Glutamatergic neuron (in vitro differentiated cells): Measurements from ENCODE around the gene HDAC11. TPM values are rescaled to one million over a fixed set of nuclear protein-coding genes. Genes with fewer than 3 reads are reported as not detected.

Experiments
- DNase-seq: peaks from one replicate; pipeline ENCODE4 v3.0.0; 2022
- H3K27ac Mint-ChIP-seq: one replicate; pipeline ENCODE4 v1.8.0; 2020; ENCODE audit warnings: mild to moderate bottlenecking, mixed read lengths, inconsistent platforms; ENCODE audit not compliant: unreplicated experiment
- H3K27me3 Mint-ChIP-seq: one replicate; pipeline ENCODE4 v1.8.0; 2020; ENCODE audit warnings: mild to moderate bottlenecking, moderate library complexity, mixed read lengths, inconsistent platforms; ENCODE audit not compliant: unreplicated experiment
- H3K36me3 Mint-ChIP-seq: one replicate; pipeline ENCODE4 v1.8.0; 2020; ENCODE audit warnings: mild to moderate bottlenecking, mixed read lengths, inconsistent platforms; ENCODE audit not compliant: unreplicated experiment
- H3K4me1 Mint-ChIP-seq: one replicate; pipeline ENCODE4 v1.8.0; 2020; ENCODE audit warnings: mild to moderate bottlenecking, low read depth, mixed read lengths, inconsistent platforms; ENCODE audit not compliant: unreplicated experiment
- H3K4me3 Mint-ChIP-seq: one replicate; pipeline ENCODE4 v1.8.0; 2020; ENCODE audit warnings: mild to moderate bottlenecking, mixed read lengths, inconsistent platforms; ENCODE audit not compliant: unreplicated experiment
- H3K9me3 Mint-ChIP-seq: one replicate; pipeline ENCODE4 v1.8.0; 2020; ENCODE audit warnings: mild to moderate bottlenecking, moderate library complexity, mixed read lengths, inconsistent platforms; ENCODE audit not compliant: unreplicated experiment
- CTCF ChIP-seq: fragments of 200-600 bp; sonication (generic); IDR thresholded peaks from one replicate; pipeline ENCODE4 v1.5.0; 2021; ENCODE audit not compliant: partially characterized antibody, unreplicated experiment
- total RNA-seq: library from RNA; stranded (reverse); fragmentation: NEBNext Ultra II Directional; extraction: Animal tissue kit (Norgen Biotek cat#: 25700); gene quantifications from one replicate; pipeline ENCODE4 v1.2.1, GENCODE V29; 2021; ENCODE audit not compliant: unreplicated experiment

Gene HDAC11
- total RNA-seq, 1 donor from 2014 or later: 19.8 TPM

DNA sequence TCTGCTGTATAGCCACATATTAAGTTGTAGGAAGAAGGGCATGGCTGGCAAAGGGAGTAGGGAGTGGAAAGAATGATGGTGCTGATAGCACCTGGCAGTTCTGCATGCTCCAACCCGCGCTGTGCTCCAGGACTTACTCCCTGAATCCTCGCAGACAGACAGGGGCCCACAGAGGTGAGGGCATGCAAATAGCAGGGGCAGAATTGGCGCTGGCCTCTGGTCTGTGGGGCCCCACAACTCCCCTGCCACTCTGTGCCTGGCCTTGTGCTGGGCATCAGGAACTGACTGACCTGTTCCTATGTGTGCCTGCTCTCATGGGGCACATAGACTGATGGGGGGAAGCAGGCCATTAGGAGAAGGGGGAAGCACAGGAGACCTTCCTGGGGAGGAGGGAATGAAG is 20.9 kb downstream of the HDAC11 start:
- Mint-ChIP-seq H3K27me3 (peaks cover 2% of the 10 kb centered on the region), H3K4me1 (no peaks in the 10 kb centered on the region), H3K27ac (no peak overlapping the region), H3K9me3 (peaks cover 4% of the 10 kb centered on the region), H3K4me3 (no peak overlapping the region), H3K36me3 (no peaks in the 10 kb centered on the region)
- no peak for TF ChIP-seq CTCF
- no peak for DNase-seq

DNA sequence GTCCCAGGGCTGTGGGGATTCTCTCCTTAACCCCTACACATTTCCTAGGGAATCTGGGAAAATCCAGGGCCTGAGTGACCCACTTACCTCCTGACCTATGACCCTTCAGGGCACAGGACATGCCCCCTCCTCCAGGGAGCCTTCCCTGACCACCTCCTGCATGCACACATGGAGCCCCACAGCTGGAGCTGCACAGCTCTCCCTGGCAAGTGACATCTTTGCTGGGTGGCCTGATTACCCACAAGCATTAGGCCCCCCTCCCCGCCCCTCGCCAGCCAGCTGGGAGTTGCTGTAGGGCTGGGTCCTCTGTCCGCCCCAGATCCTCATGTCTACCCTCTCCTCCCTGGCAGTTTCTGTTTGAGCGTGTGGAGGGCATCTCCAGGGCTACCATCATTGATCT is 21.4 kb downstream of the HDAC11 start:
- Mint-ChIP-seq H3K27me3 (peaks cover 2% of the 10 kb centered on the region), H3K36me3 (no peaks in the 10 kb centered on the region), H3K9me3 (peaks cover 5% of the 10 kb centered on the region), H3K4me1 (no peaks in the 10 kb centered on the region), H3K4me3 (no peak overlapping the region), H3K27ac (no peak overlapping the region)
- TF ChIP-seq CTCF: no peak
- no peak for DNase-seq

GRCh38 chr3:13501958-13502790 is 22.1 kb downstream of the HDAC11 start:
- Mint-ChIP-seq H3K9me3 (peaks cover 5% of the 10 kb centered on the region), H3K36me3 (no peaks in the 10 kb centered on the region), H3K27me3 (peaks cover 3% of the 10 kb centered on the region), H3K27ac (no peak overlapping the region), H3K4me3 (no peak overlapping the region), H3K4me1 (no peaks in the 10 kb centered on the region)
- DNase-seq: no peak
- TF ChIP-seq CTCF: no peak

GRCh38 chr3:13502791-13503060 is 22.6 kb downstream of the HDAC11 start:
- DNase-seq: no peak
- no peak for TF ChIP-seq CTCF
- Mint-ChIP-seq H3K27me3 (peaks cover 6% of the 10 kb centered on the region), H3K4me3 (no peak overlapping the region), H3K27ac (no peak overlapping the region), H3K9me3 (peaks cover 5% of the 10 kb centered on the region), H3K36me3 (no peaks in the 10 kb centered on the region), H3K4me1 (no peaks in the 10 kb centered on the region)

GRCh38 chr3:13504161-13504831 is 24.2 kb downstream of the HDAC11 start:
- no peak for DNase-seq

More at GRCh38 chr3:13504161-13504831, 24.2 kb downstream of the HDAC11 start:
- no peak overlapping the region for H3K4me3 Mint-ChIP-seq
- no peaks in the 10 kb centered on the region for H3K4me1 Mint-ChIP-seq
- H3K9me3 Mint-ChIP-seq: peaks cover 5% of the 10 kb centered on the region
- H3K36me3 Mint-ChIP-seq: no peaks in the 10 kb centered on the region
- TF ChIP-seq CTCF: no peak
- peaks cover 6% of the 10 kb centered on the region for H3K27me3 Mint-ChIP-seq
- H3K27ac Mint-ChIP-seq: no peak overlapping the region
